ENCODE data around the gene COPS3.
A peak's percentile ranks its signal among the peaks of the same experiment; 100 is the strongest.
"Not testable (repeated sequence)": the region's sequence is repeated elsewhere in the genome, so short reads cannot be mapped to it uniquely, and the experiment has no call there.

Gene COPS3

GRCh38 chr17:17289701-17290100 lies 8.7 kb upstream of the COPS3 start:
- no peak for TF ChIP-seq CTCF (IDR thresholded peaks at IDR 0.05; ENCODE audit: extremely low read depth, insufficient read depth, missing control alignments)
- in situ Hi-C loops (cut with MboI; ENCODE audit: low pct_unique_long_range_greater_than_20kb, low sequenced_read_pairs, unreplicated experiment) = no loop called here
- no peak for DNase-seq (ENCODE audit: low spot score)

GRCh38 chr17:17289086-17289485 lies 8.0 kb upstream of the COPS3 start:
- no peak for DNase-seq (ENCODE audit: low spot score)
- TF ChIP-seq CTCF (IDR thresholded peaks at IDR 0.05; ENCODE audit: extremely low read depth, insufficient read depth, missing control alignments) = no peak
- in situ Hi-C loops (cut with MboI; ENCODE audit: low pct_unique_long_range_greater_than_20kb, low sequenced_read_pairs, unreplicated experiment) = no loop called here

GRCh38 chr17:17285951-17286350 lies 4.9 kb upstream of the COPS3 start:
- in situ Hi-C loops (cut with MboI; ENCODE audit: low pct_unique_long_range_greater_than_20kb, low sequenced_read_pairs, unreplicated experiment) = no loop called here
- TF ChIP-seq CTCF (IDR thresholded peaks at IDR 0.05; ENCODE audit: extremely low read depth, insufficient read depth, missing control alignments) = no peak
- DNase-seq (ENCODE audit: low spot score) = no peak

GRCh38 chr17:17279316-17279715 lies 1.7 kb downstream of the COPS3 start:
- in situ Hi-C loops (cut with MboI; ENCODE audit: low pct_unique_long_range_greater_than_20kb, low sequenced_read_pairs, unreplicated experiment) = no loop called here
- no peak for DNase-seq (ENCODE audit: low spot score)
- no peak for TF ChIP-seq CTCF (IDR thresholded peaks at IDR 0.05; ENCODE audit: extremely low read depth, insufficient read depth, missing control alignments)

GRCh38 chr17:17277431-17277830 lies 3.6 kb downstream of the COPS3 start:
- DNase-seq (ENCODE audit: low spot score); in situ Hi-C loops (cut with MboI; ENCODE audit: low pct_unique_long_range_greater_than_20kb, low sequenced_read_pairs, unreplicated experiment): not testable (repeated sequence)

GRCh38 chr17:17275971-17276370 lies 5.1 kb downstream of the COPS3 start:
- no peak for DNase-seq (ENCODE audit: low spot score)
- no peak for TF ChIP-seq CTCF (IDR thresholded peaks at IDR 0.05; ENCODE audit: extremely low read depth, insufficient read depth, missing control alignments)

GRCh38 chr17:17269926-17270773 lies 10.9 kb downstream of the COPS3 start:
- no peak for DNase-seq (ENCODE audit: low spot score)
- TF ChIP-seq CTCF (IDR thresholded peaks at IDR 0.05; ENCODE audit: extremely low read depth, insufficient read depth, missing control alignments) = peak; percentile 32
- in situ Hi-C loops (cut with MboI; ENCODE audit: low pct_unique_long_range_greater_than_20kb, low sequenced_read_pairs, unreplicated experiment) = no loop called here

More at GRCh38 chr17:17275971-17276370, 5.1 kb downstream of the COPS3 start:
- in situ Hi-C loops (cut with MboI; ENCODE audit: low pct_unique_long_range_greater_than_20kb, low sequenced_read_pairs, unreplicated experiment) = no loop called here
